Epithelial cell of proximal tubule (primary cell): ENCODE data around the gene CHSY1. TPM values are rescaled to one million over a fixed set of nuclear protein-coding genes. Genes with fewer than 3 reads are reported as not detected.

Experiments used
- DNase-seq: peaks from one replicate; pipeline ENCODE4 v3.0.0-alpha.2; 2011; ENCODE audit warnings: low read depth
- H3K4me3 ChIP-seq: 2 replicates; pipeline ENCODE4 v1.5.1; 2011; ENCODE audit warnings: low read depth, mild to moderate bottlenecking, low read length
- CTCF ChIP-seq: conservative IDR thresholded peaks from 2 replicates; pipeline ENCODE4 v1.5.1; 2012; ENCODE audit warnings: low read depth, mild to moderate bottlenecking, low read length
- total RNA-seq: library from RNA; depleted of rRNA; stranded (reverse); fragments of >200 nt; gene quantifications from 2 replicates; pipeline ENCODE4 v1.2.3, GENCODE V29; 2015

CHSY1 gene
- total RNA-seq, 1 donor from 2014 or later = 14.4 TPM

GRCh38 chr15:101276501-101277037 lies 24.7 kb upstream of the CHSY1 start:
- peak overlapping the region; percentile 97 for H3K4me3 ChIP-seq
- peak; percentile 44 for TF ChIP-seq CTCF
- DNase-seq = no peak

GRCh38 chr15:101275018-101275417 lies 23.2 kb upstream of the CHSY1 start:
- DNase-seq = no peak
- TF ChIP-seq CTCF = no peak
- no peak overlapping the region for H3K4me3 ChIP-seq

- no peak for DNase-seq
- no peak for TF ChIP-seq CTCF
Observed at GRCh38 chr15:101273534-101273933, 21.7 kb upstream of the CHSY1 start.

GRCh38 chr15:101272584-101272983 lies 20.7 kb upstream of the CHSY1 start:
- TF ChIP-seq CTCF = no peak
- no peak for DNase-seq
- H3K4me3 ChIP-seq = no peak overlapping the region

More at GRCh38 chr15:101273534-101273933, 21.7 kb upstream of the CHSY1 start:
- H3K4me3 ChIP-seq = no peak overlapping the region

- peak; percentile 49 for TF ChIP-seq CTCF
- H3K4me3 ChIP-seq = no peak overlapping the region
- DNase-seq = no peak
Observed at GRCh38 chr15:101269479-101270223, 17.8 kb upstream of the CHSY1 start.

GRCh38 chr15:101267320-101268104 lies 15.7 kb upstream of the CHSY1 start:
- no peak overlapping the region for H3K4me3 ChIP-seq
- no peak for DNase-seq
- TF ChIP-seq CTCF = no peak
